Right lobe of liver (tissue), 4 donors: Measurements from ENCODE around the gene ARHGAP8.

Source experiments
- POLR2A ChIP-seq: fragments of 450-650 bp; IDR thresholded peaks from one replicate; pipeline ENCODE4 v1.6.1; 2017; ENCODE audit warnings: antibody characterized with exemption, mild to moderate bottlenecking
- TF ChIP-seq, protein P1 (sequence below), 4 donors: fragments of 200-600 bp in 3 of 4; fragments of 450-650 bp in 1 of 4; IDR thresholded peaks; one replicate each; pipeline versions ENCODE4 v1.5.1 to v1.8.0; 2016 to 2022; ENCODE audit warnings: antibody characterized with exemption in 4 of 4, mild to moderate bottlenecking in 2 of 4
- donor health status: DM: no; HTN: no; CAD: no.
- donor health status: DM: no; HTN: no; CAD: no.
- donor health status: DM: no; HTN: yes; CAD: no.

- TF ChIP-seq, protein P1, sequence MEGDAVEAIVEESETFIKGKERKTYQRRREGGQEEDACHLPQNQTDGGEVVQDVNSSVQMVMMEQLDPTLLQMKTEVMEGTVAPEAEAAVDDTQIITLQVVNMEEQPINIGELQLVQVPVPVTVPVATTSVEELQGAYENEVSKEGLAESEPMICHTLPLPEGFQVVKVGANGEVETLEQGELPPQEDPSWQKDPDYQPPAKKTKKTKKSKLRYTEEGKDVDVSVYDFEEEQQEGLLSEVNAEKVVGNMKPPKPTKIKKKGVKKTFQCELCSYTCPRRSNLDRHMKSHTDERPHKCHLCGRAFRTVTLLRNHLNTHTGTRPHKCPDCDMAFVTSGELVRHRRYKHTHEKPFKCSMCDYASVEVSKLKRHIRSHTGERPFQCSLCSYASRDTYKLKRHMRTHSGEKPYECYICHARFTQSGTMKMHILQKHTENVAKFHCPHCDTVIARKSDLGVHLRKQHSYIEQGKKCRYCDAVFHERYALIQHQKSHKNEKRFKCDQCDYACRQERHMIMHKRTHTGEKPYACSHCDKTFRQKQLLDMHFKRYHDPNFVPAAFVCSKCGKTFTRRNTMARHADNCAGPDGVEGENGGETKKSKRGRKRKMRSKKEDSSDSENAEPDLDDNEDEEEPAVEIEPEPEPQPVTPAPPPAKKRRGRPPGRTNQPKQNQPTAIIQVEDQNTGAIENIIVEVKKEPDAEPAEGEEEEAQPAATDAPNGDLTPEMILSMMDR (IDR thresholded peaks at IDR 0.05), result no peak
- no peak for TF ChIP-seq POLR2A
Measured at GRCh38 chr22:44811141-44811540, 58.8 kb downstream of the ARHGAP8 start.
